Activated naive CD4-positive, alpha-beta T cell treated with anti-CD3 and anti-CD28 coated beads, Interleukin-2, amount 50 U/mL, for 24 hours (primary cell): Measurements from ENCODE around the gene RFX2.
"Not testable (repeated sequence)": the region's sequence is repeated elsewhere in the genome, so short reads cannot be mapped to it uniquely, and the experiment has no call there.

Experiments
- H3K27ac Mint-ChIP-seq: one replicate; pipeline ENCODE4 v1.8.0; 2021; ENCODE audit warnings: mild to moderate bottlenecking, mixed read lengths
- H3K27me3 Mint-ChIP-seq: one replicate; pipeline ENCODE4 v1.8.0; 2021; ENCODE audit warnings: mixed read lengths
- H3K36me3 Mint-ChIP-seq: one replicate; pipeline ENCODE4 v1.8.0; 2021; ENCODE audit warnings: mixed read lengths
- H3K4me1 Mint-ChIP-seq: one replicate; pipeline ENCODE4 v1.8.0; 2021; ENCODE audit warnings: mixed read lengths
- H3K4me3 Mint-ChIP-seq: one replicate; pipeline ENCODE4 v1.8.0; 2021; ENCODE audit warnings: mild to moderate bottlenecking, mixed read lengths
- H3K9me3 Mint-ChIP-seq: one replicate; pipeline ENCODE4 v1.8.0; 2021; ENCODE audit warnings: mixed read lengths

Gene RFX2

GRCh38 chr19:6113616-6114188 lies 3.4 kb upstream of the RFX2 start:
- Mint-ChIP-seq H3K27ac (no peak overlapping the region), H3K4me1 (peaks cover 17% of the 10 kb centered on the region), H3K27me3 (no peaks in the 10 kb centered on the region), H3K9me3 (no peaks in the 10 kb centered on the region), H3K4me3 (no peak overlapping the region), H3K36me3 (no peaks in the 10 kb centered on the region)

DNA sequence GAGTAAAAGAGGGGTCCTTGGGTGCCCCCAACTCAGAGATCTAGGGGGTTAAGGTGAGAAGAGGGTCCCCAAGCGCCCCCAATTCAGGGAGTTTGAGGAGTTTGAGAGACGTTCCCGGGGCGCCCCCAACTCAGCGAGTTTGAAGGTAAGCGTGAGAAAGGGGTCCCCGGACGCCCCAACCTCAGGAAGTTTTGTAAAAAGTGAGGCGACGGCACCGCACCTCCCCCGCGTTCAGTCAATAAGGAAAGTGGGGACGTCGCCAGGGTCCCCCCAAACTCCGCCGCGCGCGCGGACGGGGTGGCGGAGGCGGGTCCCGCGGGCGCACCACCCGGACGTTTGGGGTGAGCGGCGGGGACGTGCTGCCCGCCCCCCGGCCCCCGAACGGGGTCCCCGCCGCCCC lies 353 bp downstream of the RFX2 start:
- Mint-ChIP-seq H3K4me3 (peak overlapping the region; percentile 90), H3K27me3 (no peaks in the 10 kb centered on the region), H3K27ac (no peak overlapping the region), H3K4me1 (peaks cover 26% of the 10 kb centered on the region), H3K36me3 (no peaks in the 10 kb centered on the region), H3K9me3 (no peaks in the 10 kb centered on the region)

DNA sequence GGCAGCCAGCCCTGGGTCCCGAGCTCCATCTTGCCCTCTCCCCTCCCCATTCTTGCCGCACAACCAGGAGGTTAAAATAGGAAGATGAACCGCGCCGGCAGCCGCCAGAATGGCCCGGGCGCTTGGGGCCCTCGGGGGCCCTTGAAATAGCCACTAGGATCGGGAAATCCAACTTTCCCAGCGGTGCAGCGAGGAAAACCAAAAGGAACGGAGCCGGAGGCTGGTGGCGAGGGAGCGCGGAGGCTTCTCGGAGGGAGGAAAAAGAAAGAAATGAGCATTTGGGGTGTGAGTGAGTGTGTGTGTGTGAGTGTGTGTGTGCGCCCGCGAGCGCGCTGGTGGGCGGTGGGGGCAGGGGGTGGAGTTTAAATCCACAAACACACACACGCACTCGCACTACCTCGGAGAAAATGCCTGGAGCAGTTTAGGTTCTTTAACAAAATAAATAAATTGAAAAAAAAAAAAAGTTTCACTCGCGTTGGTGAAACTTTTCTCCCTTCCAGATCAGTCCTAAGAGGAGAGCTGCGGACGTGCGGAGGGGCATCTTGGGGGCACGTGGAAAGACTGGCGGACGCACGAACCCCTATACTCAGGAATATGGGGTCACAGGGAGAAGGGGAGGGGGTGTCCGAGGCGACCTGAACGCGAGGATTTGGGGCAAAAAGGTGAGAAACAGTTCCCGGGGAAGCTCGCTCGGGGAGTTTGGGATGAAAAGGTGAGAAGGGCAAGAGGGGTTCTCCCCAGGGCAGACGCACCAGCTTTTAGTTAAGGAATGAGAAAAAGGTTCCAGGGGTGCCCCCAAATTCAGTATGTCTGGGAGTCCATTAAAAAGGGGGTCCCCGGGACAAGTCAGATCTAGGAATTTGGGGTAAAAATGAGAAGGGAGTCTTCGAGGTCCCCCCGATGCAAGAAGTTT lies 1.3 kb downstream of the RFX2 start:
- H3K4me1 Mint-ChIP-seq: peaks cover 26% of the 10 kb centered on the region
- peak overlapping the region; percentile 90 for H3K4me3 Mint-ChIP-seq
- peak overlapping the region; percentile 87 for H3K27ac Mint-ChIP-seq
- no peaks in the 10 kb centered on the region for H3K27me3 Mint-ChIP-seq
- no peaks in the 10 kb centered on the region for H3K9me3 Mint-ChIP-seq
- no peaks in the 10 kb centered on the region for H3K36me3 Mint-ChIP-seq

DNA sequence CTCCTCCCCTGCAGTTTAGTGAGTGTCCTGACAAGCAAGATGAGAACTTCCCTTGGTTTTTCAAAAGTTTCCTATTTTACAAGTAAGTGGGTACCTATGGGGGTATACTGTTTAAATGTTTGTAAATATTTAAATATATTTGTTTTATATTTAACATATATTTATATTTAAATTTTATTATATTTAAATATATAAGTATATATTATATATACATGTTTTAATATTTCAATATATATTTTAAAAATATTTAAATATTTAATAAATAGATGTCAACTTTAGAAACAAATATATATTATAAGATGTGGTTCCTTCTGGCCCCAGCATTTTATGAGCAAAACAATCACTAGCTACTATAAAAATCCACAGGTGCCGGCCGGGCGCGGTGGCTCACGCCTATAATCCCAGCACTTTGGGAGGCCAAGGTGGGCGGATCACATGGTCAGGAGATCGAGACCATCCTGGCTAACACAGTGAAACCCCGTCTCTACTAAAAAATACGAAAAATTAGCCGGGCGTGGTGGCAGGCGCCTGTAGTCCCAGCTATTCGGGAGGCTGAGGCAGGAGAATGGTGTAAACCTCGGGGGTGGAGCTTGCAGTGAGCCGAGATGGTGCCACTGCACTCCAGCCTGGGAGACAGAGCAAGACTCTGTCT lies 3.5 kb downstream of the RFX2 start:
- not testable (repeated sequence) for H3K4me3 Mint-ChIP-seq, H3K27ac Mint-ChIP-seq, H3K9me3 Mint-ChIP-seq

DNA sequence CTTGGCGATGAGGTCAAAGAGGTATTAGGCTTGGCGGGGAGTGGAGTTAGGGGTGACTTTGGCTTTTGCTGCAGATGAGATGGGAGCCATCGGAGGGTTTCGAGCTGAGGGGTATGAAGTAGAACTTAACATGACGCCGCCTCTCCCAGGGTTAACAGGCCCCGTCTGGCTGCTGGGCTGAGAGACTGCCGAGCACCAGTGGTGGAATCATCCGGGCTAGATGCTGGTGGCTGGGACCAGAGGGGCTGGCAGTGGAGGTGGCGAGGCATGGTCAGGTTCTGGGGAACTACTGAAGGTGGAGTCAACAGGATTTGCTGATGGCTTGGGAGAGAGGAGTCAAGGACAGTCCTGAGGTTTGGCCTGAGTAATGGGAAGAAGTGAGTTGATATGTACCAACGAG lies 4.9 kb downstream of the RFX2 start:
- Mint-ChIP-seq H3K9me3 (peaks cover 1% of the 10 kb centered on the region), H3K4me1 (peaks cover 30% of the 10 kb centered on the region), H3K4me3 (no peak overlapping the region), H3K27me3 (no peaks in the 10 kb centered on the region), H3K27ac (no peak overlapping the region), H3K36me3 (no peaks in the 10 kb centered on the region)

More for the DNA sequence above, 3.5 kb downstream of the RFX2 start:
- not testable (repeated sequence) for H3K36me3 Mint-ChIP-seq, H3K27me3 Mint-ChIP-seq
- H3K4me1 Mint-ChIP-seq: peaks cover 26% of the 10 kb centered on the region

DNA sequence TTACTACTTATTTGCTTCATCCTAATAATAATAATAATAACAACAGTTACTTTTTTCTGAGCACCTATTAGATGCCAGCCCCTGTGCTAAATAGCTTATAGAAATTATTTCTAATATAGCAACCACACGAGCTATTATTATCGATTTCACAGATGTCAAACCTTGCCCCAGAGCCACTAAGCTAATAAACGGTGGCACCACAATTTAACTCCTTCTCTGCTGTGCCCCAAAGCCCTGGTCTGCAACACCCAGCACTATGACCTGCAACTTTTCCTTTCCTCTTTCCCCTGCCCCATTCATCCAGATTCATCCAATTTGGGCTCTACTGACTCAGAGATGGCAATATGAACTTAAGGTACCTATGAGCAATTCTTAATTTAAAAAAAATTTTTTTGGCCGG lies 6.4 kb downstream of the RFX2 start:
- Mint-ChIP-seq H3K4me3 (no peak overlapping the region), H3K27ac (no peak overlapping the region), H3K9me3 (peaks cover 8% of the 10 kb centered on the region), H3K4me1 (peaks cover 28% of the 10 kb centered on the region), H3K27me3 (no peaks in the 10 kb centered on the region), H3K36me3 (peaks cover 3% of the 10 kb centered on the region)

DNA sequence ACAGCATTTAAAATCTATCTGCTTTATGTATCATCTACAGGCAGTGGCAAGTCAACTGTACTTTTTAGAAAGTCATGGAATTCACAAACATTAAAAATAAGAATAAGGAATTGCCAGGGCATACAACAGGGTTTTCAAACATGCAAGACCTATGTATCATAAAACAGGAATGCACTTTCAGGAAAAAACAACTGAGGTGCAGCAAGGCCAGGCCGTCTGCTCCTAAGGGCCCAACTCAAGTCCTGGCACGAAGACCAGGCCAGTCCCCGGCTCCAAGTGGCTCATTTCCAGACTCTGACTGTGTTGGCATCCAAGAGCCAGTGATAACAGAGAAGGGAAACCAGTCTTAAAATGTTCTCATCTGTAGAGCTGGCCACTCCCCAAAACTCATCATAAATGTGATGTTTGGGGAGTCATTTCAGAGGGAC lies 7.1 kb downstream of the RFX2 start:
- H3K9me3 Mint-ChIP-seq: peaks cover 8% of the 10 kb centered on the region
- H3K27me3 Mint-ChIP-seq: no peaks in the 10 kb centered on the region
- no peak overlapping the region for H3K4me3 Mint-ChIP-seq
- no peak overlapping the region for H3K27ac Mint-ChIP-seq
- H3K4me1 Mint-ChIP-seq: peaks cover 22% of the 10 kb centered on the region
- H3K36me3 Mint-ChIP-seq: peaks cover 3% of the 10 kb centered on the region

- peaks cover 8% of the 10 kb centered on the region for H3K9me3 Mint-ChIP-seq
- H3K4me1 Mint-ChIP-seq: peaks cover 17% of the 10 kb centered on the region
- no peaks in the 10 kb centered on the region for H3K27me3 Mint-ChIP-seq
- no peak overlapping the region for H3K4me3 Mint-ChIP-seq
- H3K27ac Mint-ChIP-seq: no peak overlapping the region
- H3K36me3 Mint-ChIP-seq: peaks cover 3% of the 10 kb centered on the region
Observed at GRCh38 chr19:6101991-6102390, 8.3 kb downstream of the RFX2 start.

DNA sequence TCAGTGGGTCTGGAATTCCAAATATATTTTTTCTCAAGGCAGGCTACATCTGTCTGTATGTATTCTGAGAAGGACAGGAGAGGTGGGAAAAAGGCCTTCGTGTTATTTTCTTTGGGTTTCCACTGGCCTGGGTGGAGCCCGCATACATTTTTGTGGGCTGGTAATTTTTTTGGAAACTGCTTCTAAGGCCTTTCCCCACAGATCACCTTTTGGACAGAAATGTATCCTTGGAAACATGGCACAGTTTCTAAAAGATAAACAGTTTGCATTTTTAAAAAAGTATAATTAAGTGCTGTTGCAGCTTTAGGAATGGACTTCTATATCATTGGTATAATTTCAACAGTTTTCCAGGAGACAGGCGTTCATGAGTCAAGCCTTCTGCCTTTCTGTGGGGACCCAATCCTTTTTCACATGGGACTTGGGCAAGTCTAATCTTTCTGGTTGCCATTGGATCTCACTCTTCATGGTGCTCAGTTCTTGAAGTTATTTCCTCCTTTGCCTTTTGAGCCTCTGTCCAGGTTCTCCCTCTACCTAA lies 8.9 kb downstream of the RFX2 start:
- Mint-ChIP-seq H3K36me3 (peaks cover 3% of the 10 kb centered on the region), H3K4me3 (no peak overlapping the region), H3K9me3 (peaks cover 8% of the 10 kb centered on the region), H3K4me1 (peaks cover 17% of the 10 kb centered on the region), H3K27ac (no peak overlapping the region), H3K27me3 (no peaks in the 10 kb centered on the region)

- Mint-ChIP-seq H3K27me3 (no peaks in the 10 kb centered on the region), H3K27ac (peak overlapping the region; percentile 96), H3K9me3 (peaks cover 8% of the 10 kb centered on the region), H3K36me3 (peaks cover 3% of the 10 kb centered on the region), H3K4me3 (peak overlapping the region; percentile 67), H3K4me1 (peaks cover 17% of the 10 kb centered on the region)
Observed at GRCh38 chr19:6100284-6100915, 9.9 kb downstream of the RFX2 start.

- Mint-ChIP-seq H3K4me1 (peaks cover 17% of the 10 kb centered on the region), H3K27ac (peak overlapping the region; percentile 96), H3K27me3 (no peaks in the 10 kb centered on the region), H3K36me3 (peaks cover 3% of the 10 kb centered on the region), H3K9me3 (peaks cover 8% of the 10 kb centered on the region), H3K4me3 (peak overlapping the region; percentile 67)
Observed at GRCh38 chr19:6099599-6099998, 10.7 kb downstream of the RFX2 start.

DNA sequence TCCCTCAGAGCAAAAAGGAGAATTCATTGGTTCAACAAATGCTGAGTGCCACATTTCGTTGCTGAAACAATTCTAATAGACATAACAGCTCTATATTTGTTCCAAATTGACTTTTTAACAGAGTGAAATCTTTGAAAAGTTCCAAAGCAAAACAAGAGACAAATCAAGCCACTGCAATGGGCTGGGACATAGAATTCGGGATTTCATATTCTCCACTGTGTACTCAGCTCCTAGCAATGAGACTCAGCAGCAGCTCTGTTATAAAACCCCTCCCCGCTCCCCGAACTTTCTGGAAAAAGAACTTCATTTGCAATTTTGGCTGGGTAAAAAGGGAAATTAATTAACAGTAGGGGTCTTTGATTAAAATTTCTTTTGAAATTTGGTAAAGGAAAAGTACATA lies 11.3 kb downstream of the RFX2 start:
- Mint-ChIP-seq H3K36me3 (peaks cover 3% of the 10 kb centered on the region), H3K27ac (no peak overlapping the region), H3K9me3 (peaks cover 8% of the 10 kb centered on the region), H3K4me3 (no peak overlapping the region), H3K27me3 (no peaks in the 10 kb centered on the region), H3K4me1 (peaks cover 17% of the 10 kb centered on the region)

DNA sequence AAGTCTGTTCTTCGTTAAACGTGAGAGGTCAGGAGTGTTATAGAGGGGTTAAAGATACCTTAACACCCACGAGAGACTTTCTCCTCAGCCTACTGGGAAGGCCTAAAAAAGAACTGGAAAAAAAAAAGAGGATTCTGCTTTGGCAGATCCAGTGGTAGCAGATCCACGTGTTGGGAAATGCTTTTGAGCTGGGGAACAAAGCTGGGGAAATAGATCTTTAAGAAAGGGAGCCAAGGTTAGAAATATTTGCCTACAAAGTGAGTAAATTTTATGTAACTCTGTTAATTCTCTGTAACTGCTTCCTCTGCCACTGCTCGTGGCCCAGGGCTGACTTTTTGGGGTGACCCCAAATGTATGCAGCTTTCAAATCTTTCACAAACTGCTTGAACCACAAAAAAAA lies 11.7 kb downstream of the RFX2 start:
- H3K9me3 Mint-ChIP-seq: peaks cover 8% of the 10 kb centered on the region
- H3K27ac Mint-ChIP-seq: no peak overlapping the region
- H3K4me1 Mint-ChIP-seq: peaks cover 17% of the 10 kb centered on the region
- H3K27me3 Mint-ChIP-seq: no peaks in the 10 kb centered on the region
- H3K36me3 Mint-ChIP-seq: peaks cover 3% of the 10 kb centered on the region
- H3K4me3 Mint-ChIP-seq: no peak overlapping the region

DNA sequence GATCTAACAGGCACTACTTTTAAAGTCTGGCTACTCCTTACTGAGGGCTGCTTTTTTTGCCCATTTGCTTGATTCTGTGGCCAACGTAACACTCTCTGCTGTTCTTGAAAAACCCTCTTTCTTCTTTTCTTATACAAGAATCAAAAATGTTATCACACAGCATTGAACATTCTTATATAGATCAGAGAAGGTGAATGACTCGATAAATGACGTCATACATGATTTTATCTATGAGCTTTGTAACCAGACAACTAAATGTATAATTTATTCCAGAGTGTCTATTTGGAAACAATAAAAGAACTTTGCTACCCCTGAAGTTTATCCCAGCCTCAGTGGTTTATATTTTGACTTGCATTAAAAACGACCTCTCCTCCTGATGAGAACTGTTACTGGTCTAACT lies 12.4 kb downstream of the RFX2 start:
- H3K27ac Mint-ChIP-seq: no peak overlapping the region
- H3K27me3 Mint-ChIP-seq: no peaks in the 10 kb centered on the region
- H3K36me3 Mint-ChIP-seq: peaks cover 3% of the 10 kb centered on the region
- H3K4me3 Mint-ChIP-seq: no peak overlapping the region
- peaks cover 17% of the 10 kb centered on the region for H3K4me1 Mint-ChIP-seq
- peaks cover 8% of the 10 kb centered on the region for H3K9me3 Mint-ChIP-seq

DNA sequence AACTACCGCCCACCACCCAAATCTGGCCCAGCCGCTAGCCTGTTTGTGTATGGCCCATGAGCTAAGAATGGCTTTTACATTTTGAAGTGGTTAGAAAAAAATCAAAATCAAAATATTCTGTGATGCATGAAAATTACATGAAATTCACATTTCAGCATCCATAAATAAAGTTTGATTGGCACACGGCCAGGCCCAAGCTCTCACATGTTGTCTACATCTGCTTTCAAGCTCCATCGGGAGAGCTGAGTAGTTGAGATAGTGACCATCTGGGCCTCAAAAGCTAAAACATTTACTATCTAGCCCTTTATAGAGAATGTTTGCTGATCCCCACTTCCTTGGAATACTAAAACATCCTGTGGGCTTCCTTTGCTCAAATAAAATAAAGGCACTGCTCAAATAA lies 14.5 kb downstream of the RFX2 start:
- Mint-ChIP-seq H3K9me3 (peaks cover 8% of the 10 kb centered on the region), H3K27ac (no peak overlapping the region), H3K27me3 (no peaks in the 10 kb centered on the region), H3K4me3 (no peak overlapping the region), H3K4me1 (peaks cover 9% of the 10 kb centered on the region), H3K36me3 (peaks cover 3% of the 10 kb centered on the region)
